Inflammatory macrophage (primary cell): ENCODE data around the gene HPGD.
A peak's percentile ranks its signal among the peaks of the same experiment; 100 is the strongest.

Experiments used
- DNase-seq, 2 donors: peaks; one replicate each; pipeline ENCODE4 v3.0.0-alpha.2; 2020 to 2022

Gene HPGD

GRCh38 chr4:174467107-174467506 is 55.2 kb downstream of the HPGD start:
- no peak for DNase-seq

- DNase-seq: no peak
Observed at GRCh38 chr4:174464949-174465348, 57.3 kb downstream of the HPGD start.

- no peak for DNase-seq
Observed at GRCh38 chr4:174461466-174462106, 60.7 kb downstream of the HPGD start.

DNA sequence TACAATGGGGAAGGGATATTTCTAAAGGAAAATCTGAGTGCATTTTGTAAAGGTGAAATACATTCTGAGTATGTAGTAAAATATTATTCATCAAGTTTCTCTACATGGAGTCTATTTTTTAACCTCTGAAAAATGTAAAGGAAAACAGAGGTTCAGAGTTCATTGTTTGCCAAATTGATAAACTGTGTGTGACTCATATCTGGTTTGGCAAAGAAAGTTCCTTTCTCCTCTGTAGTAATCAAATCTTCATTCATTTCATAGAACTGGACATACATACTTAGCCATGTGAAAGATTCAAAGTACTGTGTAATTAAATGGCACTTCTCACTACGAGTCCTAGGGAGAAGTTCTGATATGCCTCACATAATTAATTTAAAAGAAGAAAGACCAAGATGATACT is 61.6 kb downstream of the HPGD start:
- DNase-seq: no peak

- DNase-seq: no peak
Observed at GRCh38 chr4:174457468-174457867, 64.8 kb downstream of the HPGD start.

DNA sequence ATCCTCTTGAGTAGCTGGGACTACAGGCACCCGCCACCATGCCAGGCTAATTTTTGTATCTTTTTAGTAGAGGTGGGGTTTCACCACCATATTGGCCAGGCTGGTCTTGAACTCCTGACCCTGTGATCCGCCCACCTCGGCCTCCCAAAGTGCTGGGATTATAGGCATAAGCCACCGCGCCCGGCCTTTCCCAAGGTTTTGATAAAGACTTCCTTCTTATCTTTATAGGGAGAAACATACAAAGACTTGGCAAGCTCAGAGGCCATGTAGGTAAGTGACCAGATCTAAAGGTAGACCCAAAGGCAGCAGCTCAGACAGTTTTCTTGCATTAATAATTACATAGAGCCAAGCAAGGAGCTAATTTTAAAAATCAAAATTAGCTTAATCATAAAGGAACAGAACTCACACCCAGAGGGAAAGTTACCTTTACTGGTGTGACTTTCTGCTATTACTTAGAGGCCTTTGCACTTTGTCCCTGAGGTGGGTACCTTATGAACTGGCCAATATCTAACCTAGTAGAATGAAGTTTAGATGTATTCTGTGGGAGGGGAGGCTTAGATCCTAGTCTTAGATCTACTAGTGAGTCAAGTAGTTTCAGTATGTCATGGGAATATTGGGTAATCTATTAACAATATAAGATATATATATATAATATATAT is 67.3 kb downstream of the HPGD start:
- DNase-seq: no peak

- no peak for DNase-seq
Observed at GRCh38 chr4:174451718-174452296, 70.5 kb downstream of the HPGD start.

DNA sequence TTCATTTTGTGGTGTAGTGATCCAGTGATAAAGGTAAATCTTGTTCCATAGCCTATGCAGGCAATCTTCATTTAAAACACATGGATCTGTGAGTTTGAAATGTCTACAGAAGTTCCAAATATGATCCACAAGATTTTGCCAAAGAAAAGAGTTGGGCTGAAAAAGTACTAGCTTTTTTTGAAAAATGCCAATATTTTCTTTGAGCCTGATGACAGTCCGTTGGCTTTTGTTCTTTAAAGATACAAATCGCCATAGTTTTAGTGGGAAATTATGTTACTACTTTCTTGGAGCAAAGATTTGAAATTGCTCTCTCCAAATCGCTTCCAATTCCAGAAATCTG is 71.5 kb downstream of the HPGD start:
- DNase-seq: no peak

DNA sequence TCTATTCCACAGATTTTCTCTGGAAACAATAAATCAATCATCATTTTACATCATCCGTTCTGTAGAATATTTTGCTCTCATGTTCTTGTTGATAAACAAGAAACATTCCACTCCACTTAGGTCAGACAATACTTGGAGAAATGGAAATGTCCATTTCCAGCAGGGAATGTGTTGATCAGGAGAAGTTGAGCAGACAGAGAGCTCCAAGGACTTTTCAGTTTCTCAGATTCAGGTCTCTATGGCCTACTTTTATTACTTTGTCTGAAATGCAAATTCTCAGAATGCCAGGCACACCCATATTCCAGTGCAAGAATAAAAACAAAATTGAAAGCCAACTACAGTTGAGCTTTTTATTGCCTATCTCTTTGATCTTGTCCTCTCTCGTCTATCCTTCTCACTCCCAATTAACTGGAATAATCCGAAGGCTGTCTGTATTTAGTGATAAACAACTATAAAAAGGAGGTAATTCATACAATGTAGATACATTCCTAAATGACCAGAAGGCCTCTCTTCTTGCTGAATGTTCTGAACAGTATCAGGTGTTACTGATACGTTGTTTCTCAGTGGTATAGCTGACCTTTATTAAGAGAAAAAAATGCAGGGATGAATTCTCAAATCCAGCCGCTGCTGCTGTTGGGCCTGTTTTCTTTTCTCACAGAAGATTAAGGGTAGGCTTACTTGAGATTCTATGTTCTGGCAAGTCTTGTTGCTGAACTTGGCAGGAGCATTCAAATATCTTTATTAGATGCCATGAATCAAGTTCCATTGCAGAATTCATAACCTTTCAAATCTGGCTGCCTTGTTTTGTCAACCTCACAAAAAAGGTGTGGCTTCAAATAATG is 72.1 kb downstream of the HPGD start:
- no peak for DNase-seq

GRCh38 chr4:174449152-174449551 is 73.1 kb downstream of the HPGD start:
- no peak for DNase-seq

DNA sequence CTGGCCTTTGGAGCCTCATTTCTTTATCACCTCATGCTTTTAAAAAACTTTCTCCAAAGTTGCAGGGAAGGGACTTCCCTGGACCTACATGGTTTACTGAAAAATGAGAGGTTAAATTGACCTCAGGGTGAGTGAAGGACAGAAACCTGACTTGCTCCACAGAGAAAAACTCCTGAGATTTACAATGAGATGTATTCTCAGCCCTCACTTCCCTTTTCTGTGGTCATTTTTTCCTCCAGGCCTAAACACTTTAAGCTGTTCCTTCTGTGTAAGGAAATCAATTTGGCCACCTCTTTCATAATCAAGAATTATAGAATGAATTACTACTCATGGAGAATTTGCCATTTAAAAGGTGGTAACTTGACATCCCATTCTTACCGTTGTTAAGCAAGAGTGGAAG is 77.9 kb downstream of the HPGD start:
- peak in 1 of 2 donors; percentile 7 for DNase-seq
